Endothelial cell of umbilical vein (primary cell): ENCODE results near the gene PAPPA2. TPM values are rescaled to one million over a fixed set of nuclear protein-coding genes. Genes with fewer than 3 reads are reported as not detected.

Source experiments
- BruUV-seq: library from RNA; stranded (reverse); fragments of 400-500 nt; replicated peaks from 2 replicates; lab custom pipeline; 2021; lab: Mats Ljungman, UMichigan
- CTCF ChIA-PET: fragments of 300-600, 350-600 bp; sonication (Branson Sonifier 250); formaldehyde crosslinking; loops from one replicate; lab custom pipeline; 2021; ENCODE audit warnings: antibody characterized with exemption, inconsistent platforms; lab: Charles Lee
- POLR2A ChIA-PET: fragments of 300-600, 350-600 bp; sonication (Branson Sonifier 250); formaldehyde crosslinking; loops from one replicate; lab custom pipeline; 2021; ENCODE audit warnings: antibody characterized with exemption, inconsistent platforms; lab: Charles Lee
- DNase-seq: peaks from one replicate; pipeline ENCODE4 v3.0.0-alpha.2; 2011; ENCODE audit warnings: low read depth, low spot score
- FAIRE-seq: peaks from 2 replicates; lab custom pipeline; 2011; peaks lifted over from hg19 to GRCh38; lab: Jason Lieb, UNC
- H2AFZ ChIP-seq: 2 replicates; pipeline ENCODE4 v1.6.0; 2012; ENCODE audit warnings: low read depth, low read length, control low read depth, inconsistent platforms
- H3K27ac ChIP-seq: 2 replicates; pipeline ENCODE4 v1.5.1; 2011; ENCODE audit warnings: low read depth, mild to moderate bottlenecking, control low read depth, low read length, moderate library complexity; ENCODE audit not compliant: insufficient read depth
- H3K27me3 ChIP-seq, 2 experiments: 2 replicates each; pipeline versions ENCODE4 v1.6.0 to v1.6.1; 2011; ENCODE audit warnings: low read length in 2 of 2, mixed read lengths in 1 of 2; ENCODE audit not compliant: control insufficient read depth in 2 of 2, insufficient read depth in 2 of 2
- H3K36me3 ChIP-seq, 2 experiments: 2 replicates in 1 of 2; 3 replicates in 1 of 2; pipeline ENCODE4 v1.5.1; 2011; ENCODE audit warnings: low read length in 2 of 2, mild to moderate bottlenecking in 1 of 2, moderate library complexity in 1 of 2; ENCODE audit not compliant: control insufficient read depth in 2 of 2, insufficient read depth in 2 of 2; ENCODE audit errors: extremely low read depth in 1 of 2
- H3K4me1 ChIP-seq: 3 replicates; pipeline ENCODE4 v1.5.1; 2011; ENCODE audit warnings: mild to moderate bottlenecking, low read length; ENCODE audit not compliant: control insufficient read depth, insufficient read depth; ENCODE audit errors: extremely low read depth
- H3K4me2 ChIP-seq: 2 replicates; pipeline ENCODE4 v1.6.1; 2011; ENCODE audit warnings: low read length, control low read depth, mixed read lengths; ENCODE audit not compliant: insufficient read depth
- H3K4me3 ChIP-seq, 3 experiments: fragments of 200-600 bp in 1 of 3; sonication (generic), shearing (Covaris generic) in 1 of 3; replicated peaks in 1 of 3; 2 replicates each; pipeline ENCODE4 v1.5.1; 2011 to 2016; ENCODE audit warnings: control low read depth in 3 of 3, low read length in 3 of 3, mild to moderate bottlenecking in 2 of 3, inconsistent platforms in 1 of 3, low read depth in 1 of 3, moderate library complexity in 1 of 3; ENCODE audit not compliant: insufficient read depth in 1 of 3
- H3K79me2 ChIP-seq: 2 replicates; pipeline ENCODE4 v1.6.0; 2012; ENCODE audit warnings: low read length, inconsistent platforms; ENCODE audit not compliant: control insufficient read depth, insufficient read depth
- H3K9ac ChIP-seq: replicated peaks from 2 replicates; pipeline ENCODE3; 2011; ENCODE audit warnings: low read length, control low read depth; ENCODE audit not compliant: insufficient read depth; ENCODE audit errors: extremely low read depth
- H3K9me1 ChIP-seq: replicated peaks from 3 replicates; pipeline ENCODE4 v1.6.0; 2011; ENCODE audit warnings: mild to moderate bottlenecking, low read length; ENCODE audit not compliant: control insufficient read depth, insufficient read depth; ENCODE audit errors: extremely low read depth
- H3K9me3 ChIP-seq: replicated peaks from 2 replicates; pipeline ENCODE4 v1.5.1; 2012; ENCODE audit warnings: low read length, inconsistent platforms; ENCODE audit not compliant: control insufficient read depth, insufficient read depth
- H4K20me1 ChIP-seq: replicated peaks from 2 replicates; pipeline ENCODE3; 2011; ENCODE audit warnings: mild to moderate bottlenecking, low read length; ENCODE audit not compliant: control insufficient read depth, insufficient read depth; ENCODE audit errors: extremely low read depth
- EZH2 ChIP-seq: IDR thresholded peaks from 2 replicates; pipeline ENCODE4 v1.6.1; 2012; ENCODE audit warnings: borderline replicate concordance, low read depth, mild to moderate bottlenecking, moderate library complexity, low read length, inconsistent platforms; ENCODE audit not compliant: severe bottlenecking
- FOS ChIP-seq: IDR thresholded peaks from 2 replicates; pipeline ENCODE4 v1.6.1; 2011; ENCODE audit warnings: mild to moderate bottlenecking, low read length, moderate library complexity, borderline replicate concordance; ENCODE audit not compliant: insufficient read depth
- GATA2 ChIP-seq: IDR thresholded peaks from 2 replicates; pipeline ENCODE4 v1.7.0; 2011; ENCODE audit warnings: low read depth, mild to moderate bottlenecking, moderate library complexity, mixed read lengths, low read length; ENCODE audit not compliant: insufficient read length, insufficient read depth
- JUN ChIP-seq: IDR thresholded peaks from 2 replicates; pipeline ENCODE4 v1.6.1; 2011; ENCODE audit warnings: borderline replicate concordance, low read depth; ENCODE audit not compliant: insufficient read length, insufficient read depth
- MYC ChIP-seq: IDR thresholded peaks from one replicate; pipeline ENCODE4 v1.6.1; 2011; ENCODE audit warnings: mild to moderate bottlenecking, low read depth, low read length
- POLR2A ChIP-seq: IDR thresholded peaks from 2 replicates; pipeline ENCODE4 v1.6.1; 2012; ENCODE audit warnings: low read depth, mild to moderate bottlenecking, control low read depth, low read length
- POLR2AphosphoS5 ChIP-seq: IDR thresholded peaks from 2 replicates; pipeline ENCODE4 v1.6.1; 2012; ENCODE audit warnings: low read depth, mild to moderate bottlenecking, control low read depth, low read length, moderate library complexity; ENCODE audit not compliant: insufficient read depth
- dilution Hi-C: fragments of 300-500 bp; cut with MboI; formaldehyde crosslinking; loops from one replicate; pipeline ENCODE4 v1.15.0; 2019; ENCODE audit warnings: low sequenced_read_pairs; ENCODE audit not compliant: extremely low pct_ligation_motif_present
- intact Hi-C: fragments of 100-400 bp; cut with micrococcal nuclease; formaldehyde crosslinking; loops from one replicate; pipeline ENCODE4 v1.10.0; 2022
- polyA plus RNA-seq, 4 experiments: library from polyadenylated mRNA; depleted of rRNA in 3 of 4; stranded (reverse) in 3 of 4; unstranded in 1 of 4; fragments of >200 nt; gene quantifications; 2 replicates each; pipeline versions ENCODE4 v1.2.1 to v1.2.3, GENCODE V29; 2011 to 2012; ENCODE audit warnings: missing spikeins in 1 of 4
- total RNA-seq: library from RNA; stranded (reverse); gene quantifications from 2 replicates; pipeline ENCODE4 v1.2.3, GENCODE V29; 2021
- TF ChIP-seq, protein P1 (sequence below), 2 donors: IDR thresholded peaks; 1 replicate in 1 of 2; 2 replicates in 1 of 2; pipeline ENCODE4 v1.5.1; 2011; ENCODE audit warnings: low read length in 2 of 2, mild to moderate bottlenecking in 2 of 2, moderate library complexity in 2 of 2, control low read depth in 1 of 2, inconsistent platforms in 1 of 2, low read depth in 1 of 2; ENCODE audit not compliant: insufficient read depth in 1 of 2; ENCODE audit errors: extremely low read depth in 1 of 2
- TF ChIP-seq, protein P2 (sequence below): IDR thresholded peaks from 2 replicates; pipeline ENCODE4 v1.6.1; 2011; ENCODE audit not compliant: insufficient read depth, insufficient read length

Gene PAPPA2
- total and polyA plus RNA-seq, 2 donors (not counting 3 experiments of a cell fraction or from before 2014, with no cell fraction given), result not detected

DNA sequence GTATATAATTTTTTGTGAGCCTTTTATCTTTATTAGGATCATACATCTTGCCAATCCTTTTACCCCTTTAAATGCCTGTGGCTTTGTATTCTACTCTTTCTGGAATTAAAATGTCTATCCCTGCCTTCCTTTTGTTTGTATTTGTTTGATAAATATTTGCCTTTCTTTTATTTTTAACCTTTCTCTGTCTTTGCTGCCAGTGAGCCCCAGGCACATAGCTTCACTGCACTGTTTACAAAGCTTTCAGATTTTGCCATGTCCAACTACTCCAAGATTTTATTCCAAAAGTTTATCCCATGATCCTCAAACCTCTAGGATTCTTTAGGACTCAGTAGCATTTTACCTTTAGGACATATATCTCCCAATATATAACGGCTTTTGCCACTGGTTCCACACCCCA, 281.2 kb downstream of the PAPPA2 start:
- no peaks in the 10 kb centered on the region for H3K4me1 ChIP-seq
- no peak overlapping the region for H3K9ac ChIP-seq
- TF ChIP-seq FOS (no peak), EZH2 (no peak), POLR2A (no peak), MYC (no peak), GATA2 (no peak), JUN (no peak), POLR2AphosphoS5 (no peak)
- TF ChIP-seq, protein P1, sequence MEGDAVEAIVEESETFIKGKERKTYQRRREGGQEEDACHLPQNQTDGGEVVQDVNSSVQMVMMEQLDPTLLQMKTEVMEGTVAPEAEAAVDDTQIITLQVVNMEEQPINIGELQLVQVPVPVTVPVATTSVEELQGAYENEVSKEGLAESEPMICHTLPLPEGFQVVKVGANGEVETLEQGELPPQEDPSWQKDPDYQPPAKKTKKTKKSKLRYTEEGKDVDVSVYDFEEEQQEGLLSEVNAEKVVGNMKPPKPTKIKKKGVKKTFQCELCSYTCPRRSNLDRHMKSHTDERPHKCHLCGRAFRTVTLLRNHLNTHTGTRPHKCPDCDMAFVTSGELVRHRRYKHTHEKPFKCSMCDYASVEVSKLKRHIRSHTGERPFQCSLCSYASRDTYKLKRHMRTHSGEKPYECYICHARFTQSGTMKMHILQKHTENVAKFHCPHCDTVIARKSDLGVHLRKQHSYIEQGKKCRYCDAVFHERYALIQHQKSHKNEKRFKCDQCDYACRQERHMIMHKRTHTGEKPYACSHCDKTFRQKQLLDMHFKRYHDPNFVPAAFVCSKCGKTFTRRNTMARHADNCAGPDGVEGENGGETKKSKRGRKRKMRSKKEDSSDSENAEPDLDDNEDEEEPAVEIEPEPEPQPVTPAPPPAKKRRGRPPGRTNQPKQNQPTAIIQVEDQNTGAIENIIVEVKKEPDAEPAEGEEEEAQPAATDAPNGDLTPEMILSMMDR (IDR thresholded peaks at IDR 0.05; ENCODE audit: extremely low read depth in 1 of 2, insufficient read depth in 1 of 2, low read depth in 1 of 2, low read length in 2 of 2), result no peak
- TF ChIP-seq, protein P2, sequence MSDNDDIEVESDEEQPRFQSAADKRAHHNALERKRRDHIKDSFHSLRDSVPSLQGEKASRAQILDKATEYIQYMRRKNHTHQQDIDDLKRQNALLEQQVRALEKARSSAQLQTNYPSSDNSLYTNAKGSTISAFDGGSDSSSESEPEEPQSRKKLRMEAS, result no peak
- no peak overlapping the region for H3K4me2 ChIP-seq
- no peak for FAIRE-seq
- H3K36me3 ChIP-seq, result no peaks in the 10 kb centered on the region
- no peaks in the 10 kb centered on the region for H3K27me3 ChIP-seq
- POLR2A ChIA-PET, result no interaction called here
- dilution Hi-C loops (no loop called here), intact Hi-C loops (no loop called here)
- CTCF ChIA-PET, result no interaction called here
- H4K20me1 ChIP-seq, result no peaks in the 10 kb centered on the region
- H3K4me3 ChIP-seq, result no peak overlapping the region
- no peaks in the 10 kb centered on the region for H3K79me2 ChIP-seq
- no peak overlapping the region for H3K27ac ChIP-seq
- DNase-seq, result no peak
- H3K9me3 ChIP-seq, result no peaks in the 10 kb centered on the region
- no peak overlapping the region for H2AFZ ChIP-seq
- BruUV-seq, result no TSS peak
- no peaks in the 10 kb centered on the region for H3K9me1 ChIP-seq
